GM12878 (cell line): ENCODE measurements around the gene DPY19L3. TPM values are rescaled to one million over a fixed set of nuclear protein-coding genes. Genes with fewer than 3 reads are reported as not detected.

Experiments used
- ATAC-seq: fragments of 200-7000 bp; cut with Tn5 transposase; 3 replicates; pipeline ENCODE4 v1.9.1; 2020; ENCODE audit warnings: mild to moderate bottlenecking, moderate library complexity
- BruUV-seq: library from RNA; stranded (reverse); fragments of 400-500 nt; replicated peaks from 2 replicates; lab custom pipeline; 2021; lab: Mats Ljungman, UMichigan
- CTCF ChIA-PET: fragments of 300-600 bp; sonication (Branson Sonifier 250); formaldehyde crosslinking; extraction: SDS; loops from one replicate; lab custom pipeline; 2021; ENCODE audit warnings: inconsistent platforms; lab: Yijun Ruan, JAX
- POLR2A ChIA-PET: fragments of 350-600 bp; formaldehyde crosslinking; extraction: SDS; loops from one replicate; lab custom pipeline; 2021; ENCODE audit warnings: inconsistent platforms; lab: Charles Lee
- RAD21 ChIA-PET: fragments of 300-600 bp; sonication (Branson Sonifier 250); formaldehyde crosslinking; loops from one replicate; lab custom pipeline; 2023; ENCODE audit warnings: antibody characterized with exemption; ENCODE audit not compliant: unreplicated experiment; lab: Charles Lee
- SMC1A ChIA-PET: fragments of 300-600 bp; sonication (Branson Sonifier 250); formaldehyde crosslinking; loops from one replicate; lab custom pipeline; 2023; ENCODE audit not compliant: unreplicated experiment, uncharacterized antibody; lab: Charles Lee
- DNase-seq: peaks from one replicate; pipeline ENCODE4 v3.0.0-alpha.2; 2011; ENCODE audit warnings: low read depth, low spot score
- FAIRE-seq: peaks from 3 replicates; lab custom pipeline; 2011; peaks lifted over from hg19 to GRCh38; lab: Jason Lieb, UNC
- H2AFZ ChIP-seq: 2 replicates; pipeline ENCODE4 v1.6.0; 2011; ENCODE audit warnings: low read depth, low read length, control low read depth; ENCODE audit not compliant: control insufficient read depth
- H3K27ac ChIP-seq: 2 replicates; pipeline ENCODE4 v1.5.1; 2011; ENCODE audit warnings: control low read depth; ENCODE audit not compliant: control insufficient read depth, insufficient read depth
- H3K27me3 ChIP-seq, 2 experiments: replicated peaks in 1 of 2; 2 replicates each; pipeline versions ENCODE4 v1.6.0 to v1.6.1; 2011; ENCODE audit warnings: low read length in 1 of 2; ENCODE audit not compliant: control insufficient read depth in 2 of 2, insufficient read depth in 2 of 2
- H3K36me3 ChIP-seq, 2 experiments: 2 replicates each; pipeline ENCODE4 v1.5.1; 2011; ENCODE audit warnings: low read length in 1 of 2; ENCODE audit not compliant: control insufficient read depth in 2 of 2, insufficient read depth in 2 of 2
- H3K4me1 ChIP-seq: 2 replicates; pipeline ENCODE4 v1.6.1; 2011; ENCODE audit warnings: mild to moderate bottlenecking, low read length, moderate library complexity, mixed read lengths; ENCODE audit not compliant: control insufficient read depth, insufficient read depth
- H3K4me2 ChIP-seq: 2 replicates; pipeline ENCODE4 v1.6.0; 2011; ENCODE audit warnings: control low read depth; ENCODE audit not compliant: control insufficient read depth, insufficient read depth
- H3K4me3 ChIP-seq: fragments of 200-600 bp; sonication (generic); 2 replicates; pipeline ENCODE4 v1.5.1; 2016
- H3K79me2 ChIP-seq: 2 replicates; pipeline ENCODE4 v1.6.0; 2011; ENCODE audit warnings: low read length; ENCODE audit not compliant: control insufficient read depth, insufficient read depth
- H3K9ac ChIP-seq: 2 replicates; pipeline ENCODE4 v1.8.0; 2011; ENCODE audit warnings: low read length, control low read depth, mixed read lengths; ENCODE audit not compliant: control insufficient read depth, insufficient read depth
- H3K9me3 ChIP-seq: replicated peaks from 3 replicates; pipeline ENCODE4 v1.5.1; 2011; ENCODE audit warnings: mild to moderate bottlenecking, low read length; ENCODE audit not compliant: control insufficient read depth, insufficient read depth
- H4K20me1 ChIP-seq: 2 replicates; pipeline ENCODE4 v1.6.0; 2011; ENCODE audit not compliant: control insufficient read depth, insufficient read depth
- CEBPB ChIP-seq, 2 experiments: fragments of 150-350 bp in 1 of 2; IDR thresholded peaks; 2 replicates each; pipeline ENCODE4 v1.6.1; 2012 to 2014; ENCODE audit warnings: low read depth in 2 of 2, low read length in 2 of 2, borderline replicate concordance in 1 of 2, inconsistent platforms in 1 of 2
- E4F1 ChIP-seq: fragments of 450-650 bp; IDR thresholded peaks from 2 replicates; pipeline ENCODE4 v1.6.1; 2018; ENCODE audit warnings: borderline replicate concordance, mild to moderate bottlenecking; ENCODE audit not compliant: partially characterized antibody
- MYB ChIP-seq: fragments of 150-350 bp; IDR thresholded peaks from 2 replicates; pipeline ENCODE4 v1.6.1; 2014; ENCODE audit warnings: mild to moderate bottlenecking, low read depth, low read length, borderline replicate concordance
- NBN ChIP-seq: fragments of 450-650 bp; IDR thresholded peaks from 2 replicates; pipeline ENCODE4 v1.6.1; 2016
- PBX3 ChIP-seq: IDR thresholded peaks from 2 replicates; pipeline ENCODE4 v1.6.1; 2011; ENCODE audit warnings: mild to moderate bottlenecking, low read depth, low read length, moderate library complexity; ENCODE audit not compliant: insufficient replicate concordance
- PKNOX1 ChIP-seq: fragments of 450-650 bp; IDR thresholded peaks from 2 replicates; pipeline ENCODE4 v1.6.1; 2016; ENCODE audit warnings: mild to moderate bottlenecking
- SMAD1 ChIP-seq: fragments of 450-650 bp; IDR thresholded peaks from 2 replicates; pipeline ENCODE4 v1.6.1; 2018; ENCODE audit warnings: mild to moderate bottlenecking, low read depth; ENCODE audit not compliant: partially characterized antibody
- SP1 ChIP-seq: IDR thresholded peaks from one replicate; pipeline ENCODE4 v1.6.1; 2011; ENCODE audit warnings: low read depth, low read length
- SPI1 ChIP-seq: IDR thresholded peaks from 2 replicates; pipeline ENCODE4 v1.6.1; 2011; ENCODE audit warnings: low read depth, mild to moderate bottlenecking, low read length, moderate library complexity, borderline replicate concordance; ENCODE audit not compliant: insufficient read depth
- TAF1 ChIP-seq: IDR thresholded peaks from 2 replicates; pipeline ENCODE4 v1.6.1; 2011; ENCODE audit warnings: mild to moderate bottlenecking, low read depth, low read length, borderline replicate concordance
- TARDBP ChIP-seq: IDR thresholded peaks from 2 replicates; pipeline ENCODE4 v1.6.1; 2016; ENCODE audit warnings: borderline replicate concordance
- TCF7 ChIP-seq: IDR thresholded peaks from 2 replicates; pipeline ENCODE4 v1.6.1; 2014; ENCODE audit warnings: antibody characterized with exemption, borderline replicate concordance
- USF1 ChIP-seq: IDR thresholded peaks from 2 replicates; pipeline ENCODE4 v1.6.1; 2011; ENCODE audit warnings: borderline replicate concordance, low read depth, mild to moderate bottlenecking, moderate library complexity, mixed read lengths, low read length; ENCODE audit not compliant: insufficient read depth; ENCODE audit errors: extremely low read length
- ZBTB33 ChIP-seq: fragments of 450-650 bp; IDR thresholded peaks from 2 replicates; pipeline ENCODE4 v1.6.1; 2017; ENCODE audit warnings: mild to moderate bottlenecking
- ZNF217 ChIP-seq: fragments of 450-650 bp; IDR thresholded peaks from 2 replicates; pipeline ENCODE4 v1.6.1; 2017; ENCODE audit warnings: antibody characterized with exemption, mild to moderate bottlenecking
- ZNF24 ChIP-seq: fragments of 450-650 bp; IDR thresholded peaks from 2 replicates; pipeline ENCODE4 v1.6.1; 2017; ENCODE audit warnings: antibody characterized with exemption, mild to moderate bottlenecking
- WGBS: methylation state at CpG from one replicate; pipeline ENCODE4 v1.1.6; 2016; ENCODE audit warnings: low lambda C conversion rate; ENCODE audit not compliant: insufficient replicate concordance, insufficient coverage; ENCODE audit errors: missing lambda C conversion rate; 5-methylcytosine and 5-hydroxymethylcytosine counted together
- in situ Hi-C: fragments of 300-500 bp; cut with MboI; formaldehyde crosslinking; loops from 9 replicates; pipeline ENCODE4 v1.14.3; 2018; ENCODE audit warnings: mixed read lengths
- intact Hi-C: fragments of 100-400 bp; cut with micrococcal nuclease; formaldehyde crosslinking; loops from one replicate; pipeline ENCODE4 v1.14.2; 2022; ENCODE audit not compliant: unreplicated experiment
- polyA plus RNA-seq, 11 experiments: library from polyadenylated mRNA; depleted of rRNA in 4 of 11; unstranded in 6 of 11; stranded (reverse) in 5 of 11; fragments of >200 nt; fragmentation: Nextera tagmentation in 4 of 11; fragmentation: Illumina TruSeq in 1 of 11; extraction: Ambion mirVana in 4 of 11; extraction: Trizol in 1 of 11; gene quantifications; 1 replicate in 1 of 11; 2 replicates in 10 of 11; pipeline versions ENCODE4 v1.2.1 to v1.2.3, GENCODE V29; 2011 to 2016; ENCODE audit warnings: inconsistent platforms in 2 of 11, missing spikeins in 2 of 11, low read depth in 1 of 11
- total RNA-seq, 4 experiments: library from RNA; depleted of rRNA in 3 of 4; stranded (reverse); fragments of >200 nt in 3 of 4; fragmentation: Illumina TruSeq in 1 of 4; extraction: Trizol in 1 of 4; gene quantifications; 2 replicates each; pipeline versions ENCODE4 v1.2.1 to v1.2.3, GENCODE V29; 2013 to 2021

Gene DPY19L3
- total and polyA plus RNA-seq, 10 of the 15 experiments (the other 5 are each of a cell fraction or from before 2014, with no cell fraction given): 2.5 to 30.2 (median 13.7) TPM

GRCh38 chr19:32388393-32388855 lies 17.1 kb upstream of the DPY19L3 start (continued):
- no peak for TF ChIP-seq PKNOX1
- no peak for TF ChIP-seq PBX3
- no peak for TF ChIP-seq E4F1
- TF ChIP-seq SPI1: no peak
- TF ChIP-seq NBN: no peak

GRCh38 chr19:32392901-32393300 lies 12.7 kb upstream of the DPY19L3 start:
- no peak overlapping the region for H2AFZ ChIP-seq
- H3K79me2 ChIP-seq: no peaks in the 10 kb centered on the region
- DNase-seq: no peak
- no peaks in the 10 kb centered on the region for H3K27me3 ChIP-seq
- H3K27ac ChIP-seq: no peak overlapping the region
- 98% methylated on average over 3 of the region's 3 CpGs for WGBS
- no peaks in the 10 kb centered on the region for H4K20me1 ChIP-seq
- CTCF ChIA-PET: no interaction called here
- H3K4me3 ChIP-seq: no peak overlapping the region
- no peaks in the 10 kb centered on the region for H3K9me3 ChIP-seq
- no peak overlapping the region for H3K4me2 ChIP-seq
- POLR2A ChIA-PET: interaction anchor here (0.7 kb wide), 1 partner anchor 22 kb away, joined by 3 read pairs; no protein-coding TSS in a partner anchor
- no peak overlapping the region for H3K9ac ChIP-seq
- FAIRE-seq: no peak
- ATAC-seq: no peak
- RAD21 ChIA-PET: no interaction called here
- H3K4me1 ChIP-seq: no peaks in the 10 kb centered on the region
- H3K36me3 ChIP-seq: no peaks in the 10 kb centered on the region
- BruUV-seq: no TSS peak
- SMC1A ChIA-PET: no interaction called here
- intact Hi-C loops: no loop called here
- in situ Hi-C loops: no loop called here
- TF ChIP-seq SP1 (no peak), ZBTB33 (no peak), USF1 (no peak), TAF1 (no peak), TARDBP (no peak), SMAD1 (no peak), ZNF217 (no peak), ZNF24 (no peak), CEBPB (IDR thresholded peaks at IDR 0.05; ENCODE audit: borderline replicate concordance in 1 of 2, low read depth in 2 of 2, low read length in 2 of 2) (no peak), MYB (no peak), TCF7 (no peak)
